ENCODE measurements around the gene IRAK4.

GRCh38 chr12:43764528-43764927 is 5.8 kb downstream of the IRAK4 start:
- TF ChIP-seq POLR2A (IDR thresholded peaks at IDR 0.05) (no peak), CTCF (IDR thresholded peaks at IDR 0.05) (no peak)

Measured in uterus (tissue), 2 donors.